K562 (cell line): ENCODE results near the gene RUNX1. TPM values are rescaled to one million over a fixed set of nuclear protein-coding genes. Genes with fewer than 3 reads are reported as not detected.

Source experiments
- ATAC-seq: fragments of 200-7000 bp; cut with Tn5 transposase; 3 replicates; pipeline ENCODE4 v1.9.1; 2020; ENCODE audit warnings: moderate library complexity
- BruUV-seq: library from RNA; stranded (reverse); fragments of 400-500 nt; replicated peaks from 2 replicates; lab custom pipeline; 2021; lab: Mats Ljungman, UMichigan
- CTCF ChIA-PET: fragments of 300-600 bp; formaldehyde crosslinking; extraction: SDS; loops from one replicate; lab custom pipeline; 2021; ENCODE audit warnings: low intra/inter-chr PET ratio; lab: Yijun Ruan, JAX
- POLR2A ChIA-PET: fragments of 300-600, 350-650 bp; sonication (Branson Sonifier 250); formaldehyde crosslinking; extraction: SDS; loops from one replicate; lab custom pipeline; 2021; ENCODE audit warnings: antibody characterized with exemption, inconsistent platforms; lab: Yijun Ruan, JAX
- DNase-seq, 4 experiments: peaks; one replicate each; pipeline versions ENCODE4 v3.0.0 to v3.0.0-alpha.2; 2011 to 2018; ENCODE audit warnings: low spot score in 3 of 4, mixed read lengths in 3 of 4; ENCODE audit errors: extremely low read depth in 1 of 4
- FAIRE-seq: peaks from 2 replicates; lab custom pipeline; 2011; peaks lifted over from hg19 to GRCh38; lab: Jason Lieb, UNC
- H2AFZ ChIP-seq: 2 replicates; pipeline ENCODE4 v1.6.0; 2011; ENCODE audit warnings: low read depth, low read length, control low read depth, inconsistent platforms
- H3K27ac ChIP-seq: fragments of 200-600 bp; 3 replicates; pipeline ENCODE4 v1.8.0; 2011; ENCODE audit warnings: low read depth, mild to moderate bottlenecking, control low read depth, inconsistent platforms, low read length, moderate library complexity, mixed read lengths; ENCODE audit errors: extremely low read depth
- H3K27me3 ChIP-seq, 2 experiments: fragments of 300-600 bp in 1 of 2; 2 replicates in 1 of 2; 3 replicates in 1 of 2; pipeline versions ENCODE4 v1.6.0 to v1.8.0; 2011; ENCODE audit warnings: inconsistent platforms in 2 of 2, low read length in 2 of 2, mild to moderate bottlenecking in 1 of 2, mixed read lengths in 1 of 2, moderate library complexity in 1 of 2; ENCODE audit not compliant: control insufficient read depth in 2 of 2, insufficient read depth in 2 of 2
- H3K36me3 ChIP-seq: fragments of 300-600 bp; 3 replicates; pipeline ENCODE4 v1.8.0; 2011; ENCODE audit warnings: mild to moderate bottlenecking, low read length, inconsistent platforms; ENCODE audit not compliant: control insufficient read depth, insufficient read depth
- H3K4me1 ChIP-seq, 2 experiments: fragments of 200-600 bp in 1 of 2; replicated peaks in 1 of 2; 2 replicates in 1 of 2; 3 replicates in 1 of 2; pipeline versions ENCODE4 v1.5.1 to v1.8.0; 2011; ENCODE audit warnings: inconsistent platforms in 2 of 2, low read length in 2 of 2, mild to moderate bottlenecking in 1 of 2, mixed read lengths in 1 of 2, moderate library complexity in 1 of 2; ENCODE audit not compliant: control insufficient read depth in 2 of 2, insufficient read depth in 2 of 2
- H3K4me2 ChIP-seq: 2 replicates; pipeline ENCODE4 v1.6.1; 2011; ENCODE audit warnings: low read length, control low read depth, inconsistent platforms, mixed read lengths; ENCODE audit not compliant: insufficient read depth
- H3K4me3 ChIP-seq: fragments of 200-600 bp; sonication (generic), shearing (Covaris generic); 2 replicates; pipeline ENCODE4 v1.5.1; 2016; ENCODE audit warnings: control low read depth, inconsistent platforms
- H3K79me2 ChIP-seq: fragments of 200-600 bp; 3 replicates; pipeline ENCODE4 v1.8.0; 2011; ENCODE audit warnings: low read length, inconsistent platforms; ENCODE audit not compliant: control insufficient read depth, insufficient read depth
- H3K9ac ChIP-seq, 2 experiments: 2 replicates each; pipeline versions ENCODE4 v1.6.0 to v1.6.1; 2011; ENCODE audit warnings: low read depth in 2 of 2, low read length in 2 of 2, control low read depth in 1 of 2, inconsistent platforms in 1 of 2, mild to moderate bottlenecking in 1 of 2, mixed read lengths in 1 of 2; ENCODE audit not compliant: insufficient read depth in 1 of 2
- H3K9me1 ChIP-seq: one replicate; pipeline ENCODE4 v1.6.0; 2011; ENCODE audit warnings: inconsistent platforms, mild to moderate bottlenecking, low read length, moderate library complexity; ENCODE audit not compliant: control insufficient read depth, insufficient read depth
- H3K9me3 ChIP-seq: replicated peaks from 2 replicates; pipeline ENCODE4 v1.5.1; 2011; ENCODE audit warnings: low read depth, low read length, inconsistent platforms; ENCODE audit not compliant: control insufficient read depth, insufficient read depth
- H4K20me1 ChIP-seq: replicated peaks from 2 replicates; pipeline ENCODE4 v1.6.1; 2011; ENCODE audit warnings: low read length, inconsistent platforms, mixed read lengths; ENCODE audit not compliant: control insufficient read depth, insufficient read depth
- CBFA2T2 ChIP-seq: fragments of 450-650 bp; conservative IDR thresholded peaks from 2 replicates; pipeline ENCODE4 v1.6.1; 2017; ENCODE audit warnings: mild to moderate bottlenecking
- MTA3 ChIP-seq: fragments of 450-650 bp; formaldehyde crosslinking; IDR thresholded peaks from 2 replicates; pipeline ENCODE4 v1.6.1; 2017; ENCODE audit warnings: mild to moderate bottlenecking, borderline replicate concordance
- NFRKB ChIP-seq: fragments of 450-650 bp; IDR thresholded peaks from 2 replicates; pipeline ENCODE4 v1.6.1; 2016; ENCODE audit warnings: low read depth
- PHB ChIP-seq: fragments of 250-450 bp; sonication (Bioruptor Pico); IDR thresholded peaks from 2 replicates; pipeline ENCODE4 v1.5.0; 2021
- PYGO2 ChIP-seq: fragments of 450-650 bp; IDR thresholded peaks from 2 replicates; pipeline ENCODE4 v1.6.1; 2016; ENCODE audit warnings: mild to moderate bottlenecking, missing genetic modification characterization, moderate library complexity, missing compliant biosample characterization
- TSHZ1 ChIP-seq: fragments of 250-450 bp; sonication (Bioruptor Pico); IDR thresholded peaks from 2 replicates; pipeline ENCODE4 v1.4.0; 2020; ENCODE audit warnings: mild to moderate bottlenecking, moderate library complexity
- ZBTB40 ChIP-seq, 2 experiments: fragments of 450-650 bp in 1 of 2; sonication (generic) in 1 of 2; formaldehyde crosslinking in 1 of 2; IDR thresholded peaks; 2 replicates each; pipeline versions ENCODE4 v1.7.1 to v1.9.0; 2016 to 2022; ENCODE audit warnings: inconsistent platforms in 1 of 2, mild to moderate bottlenecking in 1 of 2, missing genetic modification reagents in 1 of 2
- ZNF175 ChIP-seq: fragments of 200-800 bp; sonication (Bioruptor generic); IDR thresholded peaks from 2 replicates; pipeline ENCODE4 v1.6.1; 2016; ENCODE audit warnings: low read depth, mild to moderate bottlenecking, missing genetic modification characterization, missing compliant biosample characterization
- WGBS: fragments of 100-300 bp; shearing (Covaris generic); methylation state at CpG from one replicate; pipeline ENCODE4 v1.1.6; 2016; ENCODE audit warnings: low coverage, mixed read lengths; ENCODE audit not compliant: insufficient coverage; ENCODE audit errors: missing lambda C conversion rate; 5-methylcytosine and 5-hydroxymethylcytosine counted together
- in situ Hi-C: fragments of 300-500 bp; cut with MboI; formaldehyde crosslinking; loops from 4 replicates; pipeline ENCODE4 v1.15.0; 2018; ENCODE audit warnings: inconsistent platforms, mixed read lengths
- intact Hi-C: fragments of 100-400 bp; cut with micrococcal nuclease; formaldehyde crosslinking; loops from 2 replicates; pipeline ENCODE4 v1.14.2; 2022
- polyA plus RNA-seq, 8 experiments: library from polyadenylated mRNA; depleted of rRNA in 4 of 8; stranded (reverse) in 5 of 8; unstranded in 3 of 8; fragments of >200 nt; fragmentation: Nextera tagmentation in 2 of 8; fragmentation: Illumina TruSeq in 1 of 8; extraction: Ambion mirVana in 2 of 8; extraction: Trizol in 1 of 8; gene quantifications; 2 replicates each; pipeline versions ENCODE4 v1.2.1 to v1.2.3, GENCODE V29; 2011 to 2014; ENCODE audit warnings: inconsistent platforms in 1 of 8, missing spikeins in 1 of 8
- total RNA-seq, 7 experiments: library from RNA; depleted of rRNA in 6 of 7; stranded (reverse); fragments of >200 nt in 6 of 7; fragmentation: Illumina TruSeq in 2 of 7; extraction: Trizol in 2 of 7; gene quantifications; 2 replicates each; pipeline versions ENCODE4 v1.2.1 to v1.2.3, GENCODE V29; 2011 to 2021; ENCODE audit warnings: low replicate concordance in 1 of 7

The RUNX1 gene
- total and polyA plus RNA-seq, 9 of the 15 experiments (the other 6 are each of a cell fraction or from before 2014, with no cell fraction given) = 2.2 to 68.6 (median 17.8) TPM

- Histone ChIP-seq H3K9ac (peak overlapping the region in 1 of 2 experiments; percentile 77; a peak in 2 of 4 replicates), H3K27ac (peak overlapping the region; percentile 95), H3K4me2 (peak overlapping the region; percentile 22), H3K27me3 (no peaks in the 10 kb centered on the region), H3K36me3 (no peaks in the 10 kb centered on the region; the same call in 2 of the 3 replicates), H4K20me1 (no peaks in the 10 kb centered on the region), H3K4me1 (peaks cover 31 to 47% of the 10 kb centered on the region in 2 experiments), H2AFZ (peak overlapping the region; percentile 91), H3K79me2 (peaks cover 26% of the 10 kb centered on the region), H3K9me3 (no peaks in the 10 kb centered on the region), H3K9me1 (no peaks in the 10 kb centered on the region), H3K4me3 (no peak overlapping the region)
- FAIRE-seq = no peak
- intact Hi-C loops (no loop called here), in situ Hi-C loops (loop anchor here (5.0 kb wide), 1 partner anchor 141 kb away; no protein-coding TSS in a partner anchor)
- CTCF ChIA-PET = no interaction called here
- no peak for DNase-seq
- POLR2A ChIA-PET = interaction anchor here (0.5 to 1.6 kb wide), 3 partner anchors 14 to 445 kb away, joined by 3 to 4 read pairs (median 3); no protein-coding TSS in a partner anchor
- ATAC-seq = no peak
- no TSS peak for BruUV-seq
- 36% methylated on average over 4 of the region's 4 CpGs for WGBS
- TF ChIP-seq ZNF175 (CRISPR knock-in tag) (0 out of 2 replicates have a peak, but pooled peaks have one; percentile 2), PHB (CRISPR knock-in tag) (no peak), PYGO2 (tag) (0 out of 2 replicates have a peak, but pooled peaks have one; percentile 31), MTA3 (0 out of 2 replicates have a peak, but pooled peaks have one; percentile 8), CBFA2T2 (0 out of 2 replicates have a peak, but pooled peaks have one; percentile 8), NFRKB (peak; percentile 62; the same call in 1 of the 2 replicates), ZBTB40 (IDR thresholded peaks at IDR 0.05) (peak; percentile 46), ZBTB40 (CRISPR knock-in tag; IDR thresholded peaks at IDR 0.05) (no peak), TSHZ1 (CRISPR knock-in tag) (no peak)
These were observed 20.6 kb downstream of the RUNX1 start for GRCh38 chr21:35028451-35028978.
